Suppressor macrophage (primary cell): ENCODE measurements around the gene MTOR.
"Not testable (repeated sequence)": the region's sequence is repeated elsewhere in the genome, so short reads cannot be mapped to it uniquely, and the experiment has no call there.

Experiments used
- DNase-seq, 4 experiments: peaks; one replicate each; pipeline ENCODE4 v3.0.0-alpha.2; 2020 to 2022

MTOR gene

DNA sequence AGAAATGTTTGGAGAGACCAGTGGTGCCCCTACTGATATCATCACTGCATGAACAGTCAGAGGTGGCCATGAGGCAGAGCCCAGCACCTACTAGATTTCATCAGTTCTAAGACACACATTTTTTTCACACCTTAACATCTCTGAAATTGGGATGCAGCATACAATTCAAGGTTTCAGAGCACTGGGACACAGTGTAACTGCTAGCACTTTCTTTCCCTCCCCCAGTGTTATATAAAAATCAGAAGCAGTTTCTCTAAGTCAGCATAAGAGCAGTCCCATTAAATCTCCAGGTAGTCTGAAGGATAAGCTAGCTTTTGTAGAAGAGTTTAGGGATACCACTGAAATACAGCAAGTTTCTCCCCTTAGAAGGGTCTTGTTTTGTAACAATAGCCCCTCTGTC, 83.2 kb downstream of the MTOR start:
- no peak for DNase-seq

DNA sequence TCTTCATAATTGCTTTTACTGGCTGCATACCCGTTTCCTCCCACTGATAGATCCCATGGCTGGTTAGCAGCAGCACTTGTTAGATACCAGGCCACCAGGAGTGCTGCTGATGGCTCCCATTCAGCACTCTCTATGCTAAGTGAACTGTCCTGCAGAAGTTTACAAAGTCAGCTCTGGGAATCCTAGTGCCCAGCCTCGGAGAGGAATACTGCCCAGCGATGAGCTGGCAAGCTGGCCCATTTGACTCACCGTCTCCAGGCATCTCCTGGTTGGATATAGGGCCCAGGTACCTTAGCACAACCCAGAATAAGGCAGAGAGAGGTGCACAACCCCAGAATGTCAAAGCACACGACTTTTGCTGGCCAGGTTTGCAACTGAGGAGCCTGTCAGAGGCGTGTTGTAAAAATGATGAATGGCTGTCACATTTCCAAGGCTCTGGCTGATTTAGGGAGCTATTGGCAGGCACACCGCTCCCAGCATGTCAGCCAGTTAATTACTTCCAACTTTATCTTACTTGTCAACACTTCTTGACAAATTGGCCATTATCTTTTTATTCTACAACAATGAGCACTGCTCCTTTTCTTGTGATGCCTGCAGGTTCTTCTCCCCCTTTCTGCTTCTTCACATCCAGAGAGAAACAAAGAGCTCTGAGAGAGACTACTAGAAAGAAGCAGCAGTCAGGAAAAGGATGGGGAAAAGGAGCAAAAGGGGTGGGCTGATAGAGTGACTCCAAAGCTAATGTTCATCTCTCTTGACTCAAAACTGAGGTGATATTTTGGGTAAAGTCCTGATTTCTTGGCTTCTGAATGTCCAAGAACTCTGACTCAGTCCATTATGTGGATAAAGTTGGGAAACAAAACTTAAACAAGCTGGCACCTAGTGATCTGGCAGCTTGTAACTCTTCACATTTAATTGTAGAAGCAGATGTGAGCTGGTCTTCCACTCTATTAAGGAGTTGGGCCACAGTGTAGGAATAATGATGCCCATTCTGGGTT, 84.0 kb downstream of the MTOR start:
- DNase-seq, result no peak

DNA sequence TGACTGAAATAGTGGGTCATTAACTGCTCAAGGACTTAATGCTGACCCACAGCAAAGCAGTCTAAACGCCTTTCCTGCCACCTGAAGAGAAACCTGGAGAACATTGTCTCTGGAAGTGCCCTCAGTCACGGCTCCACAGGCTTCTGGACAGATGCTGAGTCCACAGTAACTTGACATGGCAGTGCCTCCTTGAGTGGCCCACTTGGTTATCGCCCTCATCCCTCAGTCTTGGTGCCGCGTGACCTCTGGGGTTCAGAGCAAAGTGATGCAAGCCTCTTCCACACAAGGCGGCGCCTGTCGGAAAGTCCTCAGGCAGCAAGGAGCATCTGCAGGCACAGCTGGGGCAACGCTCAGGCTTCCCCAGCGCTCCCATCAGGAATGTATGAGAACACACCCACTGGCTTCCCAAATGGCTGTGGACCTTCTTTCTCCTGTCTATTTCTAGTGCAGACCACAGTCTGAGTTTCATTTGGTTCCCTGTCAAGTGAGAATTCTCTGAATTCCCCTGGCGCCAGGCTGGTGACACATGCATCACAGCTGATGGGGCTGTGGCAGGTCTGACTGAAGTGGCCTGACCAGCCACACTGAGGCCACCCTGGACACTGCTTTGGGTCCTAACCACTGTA, 86.2 kb downstream of the MTOR start:
- DNase-seq, result no peak

DNA sequence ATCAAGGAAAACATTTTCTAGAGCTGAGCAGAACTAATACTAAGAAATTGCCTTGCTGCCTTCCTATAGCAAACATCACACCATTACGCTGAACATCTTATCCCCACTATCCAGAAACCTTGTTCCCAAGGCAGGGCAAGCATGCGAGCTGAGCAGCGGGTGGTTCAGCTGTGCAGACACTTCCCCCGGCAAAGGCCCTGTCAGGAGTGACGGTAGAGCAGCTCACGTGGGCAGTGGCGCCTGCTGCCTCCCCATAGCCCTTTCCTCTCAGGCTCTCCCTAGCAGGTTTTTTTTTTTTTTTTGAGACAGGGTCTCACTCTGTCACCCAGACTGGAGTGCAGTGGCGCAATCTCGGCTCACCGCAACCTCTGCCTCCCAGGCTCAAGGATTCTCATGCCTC, 86.9 kb downstream of the MTOR start:
- no peak for DNase-seq

- DNase-seq, result no peak
These were observed 87.9 kb downstream of the MTOR start for GRCh38 chr1:11174261-11174942.

- no peak for DNase-seq
These were observed 92.2 kb downstream of the MTOR start for GRCh38 chr1:11170102-11170501.

DNA sequence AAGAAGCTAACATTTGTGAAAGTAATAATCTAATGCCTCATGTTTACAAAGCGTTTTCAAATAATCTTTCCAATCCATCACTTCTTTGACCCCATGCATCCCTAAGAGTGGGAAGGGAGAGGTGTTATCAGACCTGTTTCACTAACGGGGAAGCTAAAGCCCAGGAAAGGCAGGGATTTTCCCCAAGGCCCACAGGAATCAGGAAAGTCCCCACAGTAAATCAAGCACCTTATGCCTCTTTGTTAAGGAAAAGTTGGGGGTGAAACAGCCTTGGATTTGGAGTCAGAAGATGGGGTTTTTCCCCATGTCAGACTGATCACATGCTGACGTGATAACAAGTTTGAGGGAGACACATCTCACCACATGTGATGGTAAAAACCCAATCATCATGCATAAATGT, 93.1 kb downstream of the MTOR start:
- no peak for DNase-seq

DNA sequence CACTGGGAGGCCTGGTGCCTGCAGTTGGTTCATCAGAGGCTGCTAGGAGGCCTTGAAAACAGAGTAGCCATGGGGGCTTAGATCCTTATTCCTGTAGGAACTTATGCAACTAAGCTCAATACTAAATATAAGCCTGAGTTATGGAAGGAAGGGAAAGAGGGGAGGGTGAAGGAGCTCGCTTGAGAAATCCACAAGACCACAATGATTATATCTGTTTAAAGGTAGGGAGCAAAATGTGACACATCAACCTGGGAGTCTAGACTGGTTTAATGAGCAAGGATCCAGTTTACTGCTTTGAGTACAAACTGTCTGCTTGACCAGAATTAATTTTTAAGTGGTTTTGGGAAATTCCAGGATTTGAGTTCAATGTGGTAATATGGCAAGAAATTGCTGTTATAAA, 93.6 kb downstream of the MTOR start:
- DNase-seq, result no peak

DNA sequence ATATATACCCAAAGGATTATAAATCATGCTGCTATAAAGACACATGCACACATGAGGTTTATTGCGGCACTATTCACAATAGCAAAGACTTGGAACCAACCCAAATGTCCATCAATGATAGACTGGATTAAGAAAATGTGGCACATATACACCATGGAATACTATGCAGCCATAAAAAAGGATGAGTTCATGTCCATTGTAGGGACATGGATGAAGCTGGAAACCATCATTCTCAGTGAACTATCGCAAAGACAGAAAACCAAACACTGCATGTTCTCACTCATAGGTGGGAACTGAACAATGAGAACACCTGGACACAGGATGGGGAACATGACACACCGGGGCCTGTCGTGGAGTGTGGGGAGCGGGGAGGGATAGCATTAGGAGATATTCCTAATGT, 95.6 kb downstream of the MTOR start:
- DNase-seq, result not testable (repeated sequence)

GRCh38 chr1:11162752-11163151, 99.6 kb downstream of the MTOR start:
- not testable (repeated sequence) for DNase-seq

- DNase-seq, result peak in 2 of 4 experiments; percentile 1 to 40
These were observed 103.5 kb downstream of the MTOR start for GRCh38 chr1:11158720-11159321.

DNA sequence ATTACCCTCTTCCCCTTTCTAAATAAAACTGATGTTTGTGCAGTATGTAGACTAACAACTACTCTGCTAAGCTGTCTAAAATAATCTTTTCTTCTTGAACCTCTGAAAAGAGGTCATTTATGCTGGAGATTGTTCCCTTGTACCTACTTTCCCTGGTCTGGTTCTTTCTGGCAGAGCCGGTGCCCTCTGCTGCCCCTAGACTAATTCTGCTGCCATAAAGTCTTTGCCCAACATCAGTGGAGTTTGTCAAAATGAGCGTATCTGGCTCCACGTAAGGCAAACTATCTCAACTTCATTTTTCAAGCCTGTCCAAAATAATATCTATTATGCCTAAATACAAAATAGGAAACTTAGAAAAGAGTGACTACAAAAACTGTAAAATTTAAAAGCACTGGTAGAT, 104.1 kb downstream of the MTOR start:
- no peak for DNase-seq

- DNase-seq, result peak in 3 of 4 experiments; percentile 9 to 43 (median 9)
These were observed 104.5 kb downstream of the MTOR start for GRCh38 chr1:11157867-11158266.

DNA sequence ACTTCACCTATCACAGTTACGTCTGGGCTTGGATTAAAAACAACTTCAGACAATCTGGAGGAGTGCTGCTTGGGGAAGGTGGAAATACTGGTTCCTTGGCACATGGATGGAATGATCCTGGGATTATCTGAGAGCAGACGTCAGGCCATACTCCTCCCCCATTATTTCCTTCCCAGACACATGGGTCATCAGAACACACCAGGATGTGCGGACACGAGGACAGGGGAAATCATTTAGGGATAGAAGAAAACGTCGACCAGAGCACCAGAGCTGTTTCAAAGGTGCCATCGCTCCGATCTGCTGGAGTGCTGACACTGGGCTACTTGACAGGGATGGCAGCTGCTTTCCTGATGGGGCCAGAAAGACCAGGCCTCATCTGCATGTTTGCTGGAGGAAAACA, 105.0 kb downstream of the MTOR start:
- no peak for DNase-seq

DNA sequence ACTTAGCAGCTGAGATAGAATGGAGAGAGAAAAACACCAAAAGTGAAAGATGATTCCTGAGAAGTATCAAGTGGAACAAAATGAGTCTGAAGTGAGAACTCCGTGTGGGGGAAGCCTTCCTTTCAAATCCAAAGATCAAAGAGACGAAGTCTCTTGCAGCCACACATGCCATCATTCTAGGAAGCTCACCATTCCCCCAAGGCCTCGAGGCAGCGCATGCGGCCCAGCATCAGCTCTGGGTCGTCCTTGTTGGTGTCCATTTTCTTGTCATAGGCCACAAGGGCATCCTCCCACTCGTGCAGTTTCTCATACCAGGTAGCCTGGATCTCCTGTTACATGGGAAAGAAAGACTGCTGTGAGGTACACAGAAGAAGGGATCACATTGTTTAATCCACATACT, 105.4 kb downstream of the MTOR start:
- DNase-seq, result no peak

- no peak for DNase-seq
These were observed 105.9 kb downstream of the MTOR start for GRCh38 chr1:11156441-11156840.

DNA sequence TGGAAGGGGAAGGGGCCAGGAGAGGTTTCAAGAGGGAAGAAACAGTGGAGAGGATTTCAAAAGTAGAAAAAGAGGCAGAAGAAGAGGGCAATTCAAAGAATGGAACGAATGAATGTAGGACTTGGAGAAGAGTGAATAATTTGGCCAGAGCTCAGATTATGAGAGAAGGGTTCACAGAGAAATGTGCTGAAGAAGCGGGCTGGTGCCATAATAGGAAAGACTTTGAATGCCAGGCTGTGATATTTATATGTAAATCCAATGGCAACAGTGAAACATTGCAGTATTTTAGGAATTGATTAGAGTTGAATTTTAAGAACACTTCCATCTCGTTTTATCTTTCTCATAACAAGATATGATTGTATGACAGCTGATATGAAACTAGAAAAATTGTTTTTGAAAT, 109.2 kb downstream of the MTOR start:
- no peak for DNase-seq

DNA sequence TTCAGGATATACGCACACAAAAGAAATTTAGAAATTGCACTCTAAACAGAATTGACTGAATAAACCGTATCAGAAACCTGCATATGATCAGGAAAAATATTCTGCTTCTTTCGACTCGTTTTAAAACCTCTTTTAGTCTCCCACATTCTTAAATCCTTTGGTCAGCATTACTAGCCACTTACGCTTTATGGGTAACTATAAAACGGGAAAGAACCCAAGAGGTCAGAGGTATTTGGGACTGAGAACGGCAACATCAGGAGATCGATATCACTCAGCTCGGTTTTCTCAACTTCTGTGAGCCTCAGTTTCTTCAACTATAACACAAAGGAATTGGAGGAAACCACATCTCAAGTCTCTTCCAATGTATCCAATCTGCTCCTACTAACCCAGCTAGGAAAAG, 109.6 kb downstream of the MTOR start:
- no peak for DNase-seq

DNA sequence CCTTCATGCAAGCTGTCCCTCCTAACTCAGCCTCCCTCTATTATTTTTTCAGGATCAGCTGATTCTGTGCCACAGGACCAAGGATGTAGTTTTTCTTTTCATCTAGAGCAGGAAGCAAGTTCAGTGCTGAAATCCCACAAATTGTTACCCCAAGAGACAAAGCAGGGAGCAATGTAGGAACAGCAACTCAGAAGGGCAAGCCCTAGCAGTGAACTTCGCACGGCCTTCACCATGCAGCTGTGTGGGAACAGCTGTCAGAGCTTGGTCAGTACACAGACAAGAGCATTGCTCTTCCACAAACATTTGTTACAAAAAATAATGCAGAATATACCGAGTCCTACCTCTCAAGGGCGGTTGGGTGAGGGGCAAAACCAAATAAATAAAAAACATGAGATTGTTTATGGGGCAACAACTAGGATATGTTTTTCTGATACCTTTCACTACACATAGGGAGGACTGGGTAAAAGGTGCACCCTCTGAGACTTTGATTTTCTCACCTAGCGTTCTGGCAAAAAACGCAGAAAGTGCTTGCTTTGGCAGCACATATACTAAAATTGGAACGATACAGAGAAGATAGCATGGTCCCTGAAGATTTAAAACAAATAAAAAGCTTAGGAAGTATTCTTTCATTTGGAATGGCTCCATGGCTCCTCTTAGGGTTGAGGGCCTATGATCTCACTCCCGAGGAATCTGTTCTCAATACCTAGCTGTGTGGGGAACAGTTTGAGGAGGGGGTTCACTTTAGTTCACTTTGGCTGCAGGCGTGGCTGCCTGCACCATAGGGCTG, 110.3 kb downstream of the MTOR start:
- DNase-seq, result no peak

- peak in 3 of 4 experiments; percentile 23 to 58 (median 38) for DNase-seq
These were observed 111.2 kb downstream of the MTOR start for GRCh38 chr1:11151114-11151513.

GRCh38 chr1:11150326-11150725, 112.0 kb downstream of the MTOR start:
- no peak for DNase-seq

GRCh38 chr1:11147197-11147770, 115.1 kb downstream of the MTOR start:
- DNase-seq, result no peak
